Lower leg skin (tissue), 3 donors: ENCODE data around the gene NOG.

Source experiments
- POLR2A ChIP-seq, 2 donors: fragments of 450-650 bp; IDR thresholded peaks; one replicate each; pipeline ENCODE4 v1.6.1; 2016 to 2017; ENCODE audit warnings: antibody characterized with exemption in 2 of 2, mild to moderate bottlenecking in 1 of 2, moderate library complexity in 1 of 2
- TF ChIP-seq, protein P1 (sequence below), 3 donors: fragments of 450-650 bp; IDR thresholded peaks; one replicate each; pipeline ENCODE4 v1.5.1; 2016; ENCODE audit warnings: antibody characterized with exemption in 3 of 3, mild to moderate bottlenecking in 3 of 3, moderate library complexity in 2 of 3

DNA sequence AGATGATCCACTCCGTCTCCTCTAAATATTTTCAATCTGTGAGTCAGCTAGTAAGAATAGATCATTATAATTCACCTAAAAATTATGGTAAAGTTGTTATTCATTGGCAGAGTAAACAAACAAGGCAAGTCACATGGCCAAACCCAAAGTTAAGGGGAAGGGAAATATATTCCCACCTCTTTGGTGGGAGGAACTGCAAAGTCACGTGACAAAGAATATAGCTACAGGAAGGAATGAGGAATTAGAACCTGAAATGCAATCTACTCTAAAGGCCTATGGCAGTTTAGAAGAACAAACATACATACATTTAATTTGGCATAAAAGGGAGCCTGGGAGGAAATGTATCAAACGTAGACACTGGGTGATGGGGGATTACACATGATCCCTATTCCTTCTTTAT lies 48.9 kb downstream of the NOG start:
- TF ChIP-seq, protein P1, sequence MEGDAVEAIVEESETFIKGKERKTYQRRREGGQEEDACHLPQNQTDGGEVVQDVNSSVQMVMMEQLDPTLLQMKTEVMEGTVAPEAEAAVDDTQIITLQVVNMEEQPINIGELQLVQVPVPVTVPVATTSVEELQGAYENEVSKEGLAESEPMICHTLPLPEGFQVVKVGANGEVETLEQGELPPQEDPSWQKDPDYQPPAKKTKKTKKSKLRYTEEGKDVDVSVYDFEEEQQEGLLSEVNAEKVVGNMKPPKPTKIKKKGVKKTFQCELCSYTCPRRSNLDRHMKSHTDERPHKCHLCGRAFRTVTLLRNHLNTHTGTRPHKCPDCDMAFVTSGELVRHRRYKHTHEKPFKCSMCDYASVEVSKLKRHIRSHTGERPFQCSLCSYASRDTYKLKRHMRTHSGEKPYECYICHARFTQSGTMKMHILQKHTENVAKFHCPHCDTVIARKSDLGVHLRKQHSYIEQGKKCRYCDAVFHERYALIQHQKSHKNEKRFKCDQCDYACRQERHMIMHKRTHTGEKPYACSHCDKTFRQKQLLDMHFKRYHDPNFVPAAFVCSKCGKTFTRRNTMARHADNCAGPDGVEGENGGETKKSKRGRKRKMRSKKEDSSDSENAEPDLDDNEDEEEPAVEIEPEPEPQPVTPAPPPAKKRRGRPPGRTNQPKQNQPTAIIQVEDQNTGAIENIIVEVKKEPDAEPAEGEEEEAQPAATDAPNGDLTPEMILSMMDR (IDR thresholded peaks at IDR 0.05) = no peak
- no peak for TF ChIP-seq POLR2A (IDR thresholded peaks at IDR 0.05)
